Measurements from ENCODE around the gene CHRM2.

CHRM2 gene

DNA sequence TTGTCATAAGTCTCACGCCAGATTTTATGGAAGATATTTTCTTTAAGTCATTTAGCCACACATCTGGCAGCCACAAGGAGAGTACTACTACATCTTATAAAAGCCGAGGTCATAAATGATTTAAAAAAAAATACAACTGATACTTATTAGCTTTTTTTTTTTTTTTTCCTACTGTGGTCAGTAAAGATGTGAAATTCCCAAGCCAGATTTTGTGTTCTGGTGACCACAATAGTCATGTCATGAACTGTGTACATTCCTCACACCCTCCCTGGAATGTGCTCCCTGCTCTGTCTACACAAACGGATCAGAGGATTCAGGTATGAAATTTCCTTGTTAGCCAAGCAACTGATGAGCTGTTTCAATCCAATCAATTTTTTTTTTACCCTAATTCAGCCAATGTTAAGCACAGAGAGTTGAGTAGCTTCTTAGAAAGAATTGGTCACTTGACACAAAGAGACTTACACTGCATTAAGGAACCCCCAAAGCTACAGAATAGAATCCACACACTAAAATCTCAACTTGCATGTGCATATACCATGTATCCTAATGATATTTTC lies 54.7 kb downstream of the CHRM2 start:
- Mint-ChIP-seq H3K4me3 (no peak overlapping the region), H3K9me3 (peaks cover 4% of the 10 kb centered on the region), H3K36me3 (ENCODE audit: low read depth) (no peaks in the 10 kb centered on the region), H3K27me3 (ENCODE audit: low read depth) (no peaks in the 10 kb centered on the region), H3K27ac (no peak overlapping the region), H3K4me1 (ENCODE audit: low read depth) (no peaks in the 10 kb centered on the region)

- no peaks in the 10 kb centered on the region for H3K36me3 Mint-ChIP-seq (ENCODE audit: low read depth)
- H3K4me1 Mint-ChIP-seq (ENCODE audit: low read depth): no peaks in the 10 kb centered on the region
- no peak overlapping the region for H3K27ac Mint-ChIP-seq
- no peaks in the 10 kb centered on the region for H3K27me3 Mint-ChIP-seq (ENCODE audit: low read depth)
- H3K4me3 Mint-ChIP-seq: no peak overlapping the region
- peaks cover 4% of the 10 kb centered on the region for H3K9me3 Mint-ChIP-seq
Observed at GRCh38 chr7:136925044-136925443, 56.6 kb downstream of the CHRM2 start.

- H3K4me3 Mint-ChIP-seq: no peak overlapping the region
- H3K27ac Mint-ChIP-seq: no peak overlapping the region
- H3K27me3 Mint-ChIP-seq (ENCODE audit: low read depth): no peaks in the 10 kb centered on the region
- peaks cover 4% of the 10 kb centered on the region for H3K9me3 Mint-ChIP-seq
- no peaks in the 10 kb centered on the region for H3K36me3 Mint-ChIP-seq (ENCODE audit: low read depth)
- no peaks in the 10 kb centered on the region for H3K4me1 Mint-ChIP-seq (ENCODE audit: low read depth)
Observed at GRCh38 chr7:136925556-136925955, 57.1 kb downstream of the CHRM2 start.

- Mint-ChIP-seq H3K9me3 (peaks cover 16% of the 10 kb centered on the region), H3K36me3 (ENCODE audit: low read depth) (no peaks in the 10 kb centered on the region), H3K4me1 (ENCODE audit: low read depth) (no peaks in the 10 kb centered on the region), H3K27me3 (ENCODE audit: low read depth) (no peaks in the 10 kb centered on the region), H3K4me3 (no peak overlapping the region), H3K27ac (no peak overlapping the region)
Observed at GRCh38 chr7:136931169-136931867, 62.9 kb downstream of the CHRM2 start.

GRCh38 chr7:136937436-136937835 lies 69.0 kb downstream of the CHRM2 start:
- peaks cover 5% of the 10 kb centered on the region for H3K9me3 Mint-ChIP-seq
- H3K4me3 Mint-ChIP-seq: no peak overlapping the region
- H3K36me3 Mint-ChIP-seq (ENCODE audit: low read depth): no peaks in the 10 kb centered on the region
- H3K27me3 Mint-ChIP-seq (ENCODE audit: low read depth): no peaks in the 10 kb centered on the region
- no peak overlapping the region for H3K27ac Mint-ChIP-seq
- no peaks in the 10 kb centered on the region for H3K4me1 Mint-ChIP-seq (ENCODE audit: low read depth)

DNA sequence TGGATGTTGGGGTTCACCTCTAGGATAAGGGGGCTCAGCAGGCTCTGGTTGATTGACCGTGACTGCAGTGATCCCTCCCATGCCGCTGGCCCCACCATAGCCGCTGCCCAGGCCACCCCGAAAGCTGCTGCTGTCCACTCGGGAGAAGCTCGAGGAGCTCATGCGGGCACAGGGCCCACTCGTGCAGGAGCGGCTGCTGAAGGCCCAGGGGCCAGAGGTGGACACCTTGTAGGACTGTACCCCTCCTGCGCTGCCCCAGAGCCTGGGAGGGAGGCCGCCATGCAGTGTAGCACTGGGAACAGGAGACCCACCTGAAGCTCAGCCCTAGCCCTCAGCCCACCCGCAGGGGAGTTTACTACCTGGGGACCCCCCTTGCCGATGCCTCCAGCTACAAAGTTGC lies 70.0 kb downstream of the CHRM2 start:
- no peak overlapping the region for H3K27ac Mint-ChIP-seq
- H3K4me3 Mint-ChIP-seq: no peak overlapping the region
- H3K36me3 Mint-ChIP-seq (ENCODE audit: low read depth): no peaks in the 10 kb centered on the region
- no peaks in the 10 kb centered on the region for H3K4me1 Mint-ChIP-seq (ENCODE audit: low read depth)
- peaks cover 5% of the 10 kb centered on the region for H3K9me3 Mint-ChIP-seq
- H3K27me3 Mint-ChIP-seq (ENCODE audit: low read depth): no peaks in the 10 kb centered on the region

- H3K4me1 Mint-ChIP-seq (ENCODE audit: low read depth): no peaks in the 10 kb centered on the region
- no peaks in the 10 kb centered on the region for H3K9me3 Mint-ChIP-seq
- no peak overlapping the region for H3K27ac Mint-ChIP-seq
- H3K4me3 Mint-ChIP-seq: no peak overlapping the region
- no peaks in the 10 kb centered on the region for H3K27me3 Mint-ChIP-seq (ENCODE audit: low read depth)
- no peaks in the 10 kb centered on the region for H3K36me3 Mint-ChIP-seq (ENCODE audit: low read depth)
Observed at GRCh38 chr7:136940122-136940521, 71.7 kb downstream of the CHRM2 start.

- no peak overlapping the region for H3K27ac Mint-ChIP-seq
- no peaks in the 10 kb centered on the region for H3K36me3 Mint-ChIP-seq (ENCODE audit: low read depth)
- no peak overlapping the region for H3K4me3 Mint-ChIP-seq
- no peaks in the 10 kb centered on the region for H3K27me3 Mint-ChIP-seq (ENCODE audit: low read depth)
- no peaks in the 10 kb centered on the region for H3K9me3 Mint-ChIP-seq
- H3K4me1 Mint-ChIP-seq (ENCODE audit: low read depth): no peaks in the 10 kb centered on the region
Observed at GRCh38 chr7:136940917-136941316, 72.5 kb downstream of the CHRM2 start.

GRCh38 chr7:136941816-136942215 lies 73.4 kb downstream of the CHRM2 start:
- Mint-ChIP-seq H3K27me3 (ENCODE audit: low read depth) (no peaks in the 10 kb centered on the region), H3K36me3 (ENCODE audit: low read depth) (no peaks in the 10 kb centered on the region), H3K4me1 (ENCODE audit: low read depth) (no peaks in the 10 kb centered on the region), H3K4me3 (no peak overlapping the region), H3K27ac (no peak overlapping the region), H3K9me3 (no peaks in the 10 kb centered on the region)

GRCh38 chr7:136942401-136942800 lies 73.9 kb downstream of the CHRM2 start:
- H3K27ac Mint-ChIP-seq: no peak overlapping the region
- no peaks in the 10 kb centered on the region for H3K4me1 Mint-ChIP-seq (ENCODE audit: low read depth)
- no peaks in the 10 kb centered on the region for H3K36me3 Mint-ChIP-seq (ENCODE audit: low read depth)
- no peaks in the 10 kb centered on the region for H3K9me3 Mint-ChIP-seq
- H3K4me3 Mint-ChIP-seq: no peak overlapping the region
- H3K27me3 Mint-ChIP-seq (ENCODE audit: low read depth): no peaks in the 10 kb centered on the region

GRCh38 chr7:136942994-136943393 lies 74.5 kb downstream of the CHRM2 start:
- H3K36me3 Mint-ChIP-seq (ENCODE audit: low read depth): no peaks in the 10 kb centered on the region
- H3K9me3 Mint-ChIP-seq: no peaks in the 10 kb centered on the region
- H3K4me3 Mint-ChIP-seq: no peak overlapping the region
- no peak overlapping the region for H3K27ac Mint-ChIP-seq
- no peaks in the 10 kb centered on the region for H3K4me1 Mint-ChIP-seq (ENCODE audit: low read depth)
- no peaks in the 10 kb centered on the region for H3K27me3 Mint-ChIP-seq (ENCODE audit: low read depth)

- Mint-ChIP-seq H3K36me3 (ENCODE audit: low read depth) (no peaks in the 10 kb centered on the region), H3K9me3 (peaks cover 2% of the 10 kb centered on the region)
Observed at GRCh38 chr7:136947347-136947746, 78.9 kb downstream of the CHRM2 start.

GRCh38 chr7:136950331-136950730 lies 81.9 kb downstream of the CHRM2 start:
- Mint-ChIP-seq H3K36me3 (ENCODE audit: low read depth) (no peaks in the 10 kb centered on the region), H3K27ac (no peak overlapping the region), H3K27me3 (ENCODE audit: low read depth) (no peaks in the 10 kb centered on the region), H3K4me1 (ENCODE audit: low read depth) (no peaks in the 10 kb centered on the region), H3K4me3 (no peak overlapping the region), H3K9me3 (peaks cover 6% of the 10 kb centered on the region)

More at GRCh38 chr7:136947347-136947746, 78.9 kb downstream of the CHRM2 start:
- H3K4me3 Mint-ChIP-seq: no peak overlapping the region
- no peaks in the 10 kb centered on the region for H3K4me1 Mint-ChIP-seq (ENCODE audit: low read depth)
- no peak overlapping the region for H3K27ac Mint-ChIP-seq
- no peaks in the 10 kb centered on the region for H3K27me3 Mint-ChIP-seq (ENCODE audit: low read depth)

DNA sequence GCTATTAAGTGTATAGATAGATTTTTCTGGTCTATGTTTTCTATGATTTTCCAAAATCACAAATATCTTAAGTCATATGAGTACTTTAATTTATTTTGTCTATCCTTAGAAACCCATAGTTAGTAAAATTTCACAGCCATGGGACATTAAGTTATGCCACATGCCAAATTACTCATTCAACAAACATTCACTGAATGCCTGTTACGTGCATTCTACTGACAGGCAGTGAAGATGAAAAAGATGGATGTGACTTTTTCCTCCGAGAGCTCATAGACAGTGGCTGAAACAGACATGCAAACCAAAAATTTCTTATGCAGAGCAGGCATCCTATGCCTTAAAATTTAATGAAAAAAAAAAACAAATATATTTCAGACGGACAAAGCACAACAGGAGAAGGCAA lies 84.9 kb downstream of the CHRM2 start:
- H3K27me3 Mint-ChIP-seq (ENCODE audit: low read depth): no peaks in the 10 kb centered on the region
- H3K27ac Mint-ChIP-seq: no peak overlapping the region
- H3K4me3 Mint-ChIP-seq: no peak overlapping the region
- peaks cover 6% of the 10 kb centered on the region for H3K9me3 Mint-ChIP-seq
- H3K36me3 Mint-ChIP-seq (ENCODE audit: low read depth): no peaks in the 10 kb centered on the region
- no peaks in the 10 kb centered on the region for H3K4me1 Mint-ChIP-seq (ENCODE audit: low read depth)

DNA sequence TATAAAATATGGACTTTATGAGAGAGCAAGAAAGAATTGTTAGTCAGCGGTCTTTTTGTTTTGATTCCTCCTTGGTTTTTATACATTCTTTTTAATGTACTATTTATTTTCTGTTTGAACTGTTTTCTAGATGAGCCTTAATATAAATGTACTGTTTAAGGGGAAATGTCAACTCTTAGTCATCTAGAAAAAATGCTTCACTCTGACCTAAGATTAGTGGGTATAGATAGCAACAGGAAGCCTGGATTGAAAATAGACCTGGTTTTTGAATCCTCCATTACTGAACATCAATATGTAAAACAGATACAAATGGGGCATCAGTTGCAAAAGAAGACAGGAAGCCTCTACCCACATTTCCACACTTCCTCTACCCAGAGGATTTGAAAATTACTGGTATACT lies 87.8 kb downstream of the CHRM2 start:
- peaks cover 6% of the 10 kb centered on the region for H3K9me3 Mint-ChIP-seq
- H3K27me3 Mint-ChIP-seq (ENCODE audit: low read depth): no peaks in the 10 kb centered on the region
- no peak overlapping the region for H3K27ac Mint-ChIP-seq
- no peaks in the 10 kb centered on the region for H3K36me3 Mint-ChIP-seq (ENCODE audit: low read depth)
- H3K4me1 Mint-ChIP-seq (ENCODE audit: low read depth): no peaks in the 10 kb centered on the region
- no peak overlapping the region for H3K4me3 Mint-ChIP-seq
